Activated effector memory CD4-positive, alpha-beta T cell treated with anti-CD3 and anti-CD28 coated beads, Interleukin-2, amount 50 U/mL, for 16 hours (primary cell): ENCODE data around the gene TNFRSF9.

Experiments
- DNase-seq: peaks from one replicate; pipeline ENCODE4 v3.0.0-alpha.2; 2020

TNFRSF9 gene

DNA sequence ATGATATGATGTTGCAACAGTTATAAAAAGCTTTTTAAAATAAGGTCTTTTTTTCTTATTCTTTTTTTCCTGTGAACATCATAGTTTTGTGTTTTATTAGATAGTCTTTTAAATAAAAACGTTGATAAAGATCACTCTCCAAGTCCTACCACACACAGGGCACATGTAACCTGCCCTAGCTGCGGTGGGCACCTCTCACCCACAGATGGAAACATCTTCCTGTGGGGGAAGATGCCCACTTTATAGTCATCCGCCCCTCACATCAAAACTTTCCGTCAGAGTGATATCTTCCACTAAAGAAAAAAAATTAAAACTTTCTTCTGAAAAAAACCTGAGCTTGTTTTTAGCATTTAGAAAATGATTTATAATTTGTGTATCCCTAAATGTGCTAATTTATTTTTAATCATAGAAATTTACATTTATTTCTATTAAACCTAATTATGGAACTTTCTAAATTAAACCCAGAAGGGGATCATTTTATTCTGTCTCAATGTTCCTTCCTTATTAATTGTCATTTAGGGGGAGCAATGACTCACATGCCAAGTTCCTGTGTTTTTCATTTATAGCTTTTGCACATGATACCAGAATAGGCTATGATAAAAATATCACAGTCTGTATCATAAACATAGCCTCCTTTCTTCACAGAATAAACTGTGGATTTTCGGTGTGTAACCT is 24.7 kb downstream of the TNFRSF9 start:
- DNase-seq, result peak; percentile 73

DNA sequence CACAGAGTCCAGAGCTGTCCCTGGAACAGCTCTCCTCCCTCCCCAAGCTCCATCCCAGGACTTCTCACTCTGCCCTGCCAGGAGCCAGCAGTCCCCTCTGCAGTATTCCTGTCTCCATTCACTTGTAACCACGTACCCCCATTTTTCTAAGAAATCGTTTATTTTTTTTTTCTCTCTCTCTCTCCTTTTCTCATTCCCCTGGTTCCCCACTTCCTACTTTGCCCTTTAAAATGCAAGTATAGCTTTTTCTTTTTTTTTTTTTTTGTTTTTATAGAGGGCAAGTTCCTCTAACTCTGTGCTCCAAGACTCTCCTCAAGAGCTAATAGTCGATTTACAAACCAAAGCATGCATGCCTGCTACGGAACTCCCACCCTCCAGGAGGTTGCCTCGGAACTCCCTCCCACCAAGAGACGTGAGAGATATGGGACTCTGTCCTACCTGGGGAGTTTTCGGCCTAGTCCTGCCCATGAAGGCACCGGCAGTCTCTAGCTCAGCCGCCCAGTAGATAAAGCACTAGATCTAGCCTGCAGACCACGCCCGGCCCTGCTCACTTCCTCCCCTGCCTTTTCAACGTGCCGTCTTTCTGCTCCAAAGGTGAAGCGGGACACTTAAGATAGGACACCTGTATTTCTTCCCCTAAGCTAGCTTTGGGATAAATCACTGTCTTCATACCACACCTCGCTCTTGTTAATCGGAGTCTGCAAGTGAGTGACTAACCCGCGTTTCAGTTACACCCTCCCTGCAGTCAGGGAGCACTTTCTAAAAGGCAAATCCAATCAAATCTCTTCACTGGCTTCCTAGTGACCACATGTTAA is 27.7 kb downstream of the TNFRSF9 start:
- DNase-seq, result peak; percentile 62

DNA sequence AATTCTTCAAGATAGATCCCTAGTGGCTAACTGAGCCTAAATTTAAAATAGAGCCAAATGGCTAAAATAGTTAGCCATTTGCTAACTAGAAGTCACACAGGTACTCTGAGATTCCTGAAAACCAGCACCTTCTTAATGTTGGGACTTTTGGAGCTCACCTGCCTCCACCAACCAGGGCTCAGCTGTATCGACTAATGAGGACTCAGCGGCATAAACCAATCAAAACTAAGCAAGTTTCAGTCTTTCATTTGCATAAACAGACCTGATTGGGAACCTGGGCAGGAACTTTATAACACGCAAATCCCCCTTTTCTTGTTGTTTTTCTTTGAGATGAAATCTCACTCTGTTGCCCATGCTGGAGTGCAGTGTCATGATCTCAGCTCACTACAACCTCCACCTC is 28.5 kb downstream of the TNFRSF9 start:
- DNase-seq, result peak; percentile 53

DNA sequence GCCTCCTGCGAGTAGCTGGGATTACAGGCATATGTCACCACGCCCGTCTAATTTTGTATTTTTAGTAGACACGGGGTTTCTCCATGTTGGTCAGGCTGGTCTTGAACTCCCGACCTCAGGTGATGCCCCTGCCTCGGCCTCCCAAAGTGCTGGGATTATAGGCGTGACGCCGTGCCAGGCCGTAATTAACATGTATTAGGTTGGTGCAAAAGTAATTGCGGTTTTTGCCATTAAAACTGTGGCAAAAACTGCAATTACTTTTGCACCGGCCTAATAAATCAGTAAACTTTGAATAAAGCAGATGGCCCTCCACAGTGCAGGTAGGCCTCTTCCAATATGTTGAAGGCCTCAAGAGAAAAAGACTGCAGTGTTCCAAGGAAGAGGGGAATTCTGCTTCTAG is 35.4 kb downstream of the TNFRSF9 start:
- DNase-seq, result no peak

GRCh38 chr1:7902478-7903085 is 38.1 kb downstream of the TNFRSF9 start:
- DNase-seq, result peak; percentile 84

- no peak for DNase-seq
Measured at GRCh38 chr1:7899741-7900140, 40.9 kb downstream of the TNFRSF9 start.

GRCh38 chr1:7898962-7899361 is 41.7 kb downstream of the TNFRSF9 start:
- no peak for DNase-seq

GRCh38 chr1:7896994-7897393 is 43.6 kb downstream of the TNFRSF9 start:
- DNase-seq, result no peak

- DNase-seq, result no peak
Measured at GRCh38 chr1:7893529-7894180, 47.0 kb downstream of the TNFRSF9 start.

GRCh38 chr1:7891804-7892203 is 48.8 kb downstream of the TNFRSF9 start:
- DNase-seq, result peak; percentile 55

DNA sequence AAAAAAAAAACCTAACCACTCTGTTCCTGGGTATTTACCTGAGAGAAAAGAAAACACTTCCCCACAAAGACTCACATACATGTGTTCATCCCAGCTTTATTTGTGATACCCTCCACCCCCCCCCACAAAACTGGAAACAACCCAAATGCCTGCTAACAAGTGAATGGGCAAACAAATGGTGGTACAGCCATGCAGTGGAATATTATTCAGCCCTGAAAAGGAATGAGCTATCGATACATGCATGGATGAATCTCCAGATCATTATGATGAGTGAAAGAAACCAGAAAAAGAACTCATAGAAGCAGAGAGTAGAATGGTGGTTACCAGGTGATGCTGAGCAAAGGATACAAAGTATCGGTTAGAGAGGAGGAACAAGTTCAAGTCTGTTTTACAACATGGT is 49.8 kb downstream of the TNFRSF9 start:
- DNase-seq, result no peak

DNA sequence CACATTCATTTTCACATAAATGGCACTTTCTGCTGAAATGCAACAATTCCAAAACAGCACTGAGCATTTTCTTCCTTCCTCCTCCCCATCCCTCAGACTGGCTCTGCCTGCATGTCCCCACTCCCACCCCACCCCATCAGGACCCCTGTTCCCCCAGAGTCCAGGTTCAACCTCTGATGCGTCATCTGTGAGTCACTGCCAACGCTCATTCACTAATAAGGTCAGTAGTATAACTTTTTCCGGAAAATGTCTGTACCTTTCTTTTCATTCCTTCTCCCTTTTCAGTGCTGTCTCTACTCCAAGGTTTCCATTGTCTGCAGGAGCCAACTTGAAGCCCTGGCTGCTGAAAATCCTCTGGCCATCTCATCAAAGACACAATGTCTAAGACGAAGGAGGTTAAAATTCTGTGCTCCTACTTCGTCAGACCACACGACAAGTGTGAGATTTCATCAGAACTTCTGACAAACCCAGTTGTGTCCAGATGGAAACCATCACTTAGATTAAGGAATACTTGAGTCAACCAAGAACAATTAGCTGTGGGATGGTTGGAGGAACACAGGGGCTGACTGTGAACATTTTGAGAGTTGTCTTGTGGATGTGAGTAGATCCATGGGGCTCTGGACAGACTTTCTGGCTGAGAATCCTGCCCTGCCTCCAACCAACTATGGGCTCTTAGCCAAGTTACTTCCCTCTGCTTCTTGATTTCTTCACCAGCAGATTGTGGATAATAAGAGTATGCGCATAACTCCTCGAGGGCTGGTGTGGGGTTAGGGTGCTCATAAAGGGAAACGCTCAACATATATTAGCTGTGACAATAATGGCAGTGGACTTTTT is 52.2 kb downstream of the TNFRSF9 start:
- DNase-seq, result peak; percentile 12

DNA sequence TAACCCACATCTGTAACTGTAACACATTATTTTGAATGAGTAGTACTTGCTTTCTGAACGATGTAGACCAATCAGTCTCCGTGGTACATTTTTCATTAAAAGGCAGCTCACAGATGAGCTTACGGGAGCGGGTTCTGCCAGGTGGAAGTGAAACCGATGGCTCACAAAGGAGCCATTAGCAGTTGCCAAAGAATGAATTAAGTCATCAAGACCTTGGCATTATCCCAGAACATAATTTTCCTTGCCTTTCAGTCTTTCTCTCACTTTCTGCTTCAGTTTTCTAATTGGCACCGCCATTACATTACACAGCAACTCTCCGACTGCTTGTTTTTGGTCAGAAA is 54.3 kb downstream of the TNFRSF9 start:
- DNase-seq, result peak; percentile 2

DNA sequence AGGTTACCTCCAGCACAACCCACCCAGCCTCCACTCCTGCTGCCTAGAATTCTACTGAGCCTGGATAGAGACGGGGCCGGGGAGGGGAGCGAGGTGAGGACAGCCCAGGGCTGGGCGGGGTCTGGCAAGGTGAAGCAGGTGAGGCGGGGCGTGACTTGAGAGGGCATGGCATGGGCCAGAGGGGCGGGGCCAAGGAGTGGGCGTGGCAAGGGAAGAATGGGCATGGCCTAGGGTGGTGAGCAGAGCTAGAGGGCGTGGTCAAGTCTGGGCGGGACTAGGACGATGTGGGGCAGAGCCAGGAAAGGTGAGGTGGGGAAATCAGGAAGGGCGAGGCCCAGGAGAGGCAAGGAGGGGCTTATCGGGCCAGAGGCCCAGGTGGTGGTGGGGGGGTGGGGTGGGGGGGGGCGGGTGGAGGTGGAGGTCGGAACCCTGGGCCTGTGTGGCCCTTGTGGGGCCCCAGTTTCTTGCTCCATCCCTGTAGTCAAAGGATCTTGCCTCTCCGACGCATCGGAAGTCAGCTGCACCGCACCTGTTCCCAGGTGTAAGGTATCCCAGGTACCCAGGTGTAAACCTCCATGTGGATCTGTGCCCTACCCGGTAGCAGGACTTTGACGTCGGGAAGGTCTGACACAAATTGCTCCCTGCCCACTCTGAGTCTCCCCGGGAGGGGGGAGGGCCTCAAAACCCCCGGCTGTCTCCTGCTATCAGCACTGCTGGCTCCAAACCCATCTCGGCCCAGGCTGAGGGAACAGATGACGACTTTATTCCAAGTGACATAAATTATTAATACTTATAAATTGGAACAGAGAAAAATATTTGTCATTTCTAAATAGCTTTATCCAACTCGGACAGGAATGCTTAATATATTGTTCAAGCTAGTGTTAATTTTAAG is 54.9 kb downstream of the TNFRSF9 start:
- peak; percentile 67 for DNase-seq

- peak; percentile 3 for DNase-seq
Measured at GRCh38 chr1:7884757-7885156, 55.9 kb downstream of the TNFRSF9 start.

GRCh38 chr1:7879228-7879627 is 61.4 kb downstream of the TNFRSF9 start:
- no peak for DNase-seq

DNA sequence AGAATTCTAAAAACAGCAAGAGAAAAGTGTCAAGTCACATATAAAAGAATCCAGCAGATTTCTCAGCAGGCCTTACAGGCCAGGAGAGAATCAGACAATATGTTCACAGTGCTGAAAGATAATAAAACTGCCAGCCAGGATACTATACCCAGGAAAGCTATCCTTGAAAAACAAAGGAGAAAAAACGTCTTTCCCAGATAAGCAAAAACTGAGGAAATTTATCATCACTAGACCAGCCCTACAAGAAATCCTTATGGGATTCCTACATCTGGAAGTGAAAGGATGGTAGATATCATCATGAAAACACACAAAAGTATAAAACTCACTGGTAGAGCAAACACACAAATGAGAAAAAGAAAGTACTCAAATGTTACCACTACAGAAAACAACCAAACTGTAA is 62.6 kb downstream of the TNFRSF9 start:
- no peak for DNase-seq

DNA sequence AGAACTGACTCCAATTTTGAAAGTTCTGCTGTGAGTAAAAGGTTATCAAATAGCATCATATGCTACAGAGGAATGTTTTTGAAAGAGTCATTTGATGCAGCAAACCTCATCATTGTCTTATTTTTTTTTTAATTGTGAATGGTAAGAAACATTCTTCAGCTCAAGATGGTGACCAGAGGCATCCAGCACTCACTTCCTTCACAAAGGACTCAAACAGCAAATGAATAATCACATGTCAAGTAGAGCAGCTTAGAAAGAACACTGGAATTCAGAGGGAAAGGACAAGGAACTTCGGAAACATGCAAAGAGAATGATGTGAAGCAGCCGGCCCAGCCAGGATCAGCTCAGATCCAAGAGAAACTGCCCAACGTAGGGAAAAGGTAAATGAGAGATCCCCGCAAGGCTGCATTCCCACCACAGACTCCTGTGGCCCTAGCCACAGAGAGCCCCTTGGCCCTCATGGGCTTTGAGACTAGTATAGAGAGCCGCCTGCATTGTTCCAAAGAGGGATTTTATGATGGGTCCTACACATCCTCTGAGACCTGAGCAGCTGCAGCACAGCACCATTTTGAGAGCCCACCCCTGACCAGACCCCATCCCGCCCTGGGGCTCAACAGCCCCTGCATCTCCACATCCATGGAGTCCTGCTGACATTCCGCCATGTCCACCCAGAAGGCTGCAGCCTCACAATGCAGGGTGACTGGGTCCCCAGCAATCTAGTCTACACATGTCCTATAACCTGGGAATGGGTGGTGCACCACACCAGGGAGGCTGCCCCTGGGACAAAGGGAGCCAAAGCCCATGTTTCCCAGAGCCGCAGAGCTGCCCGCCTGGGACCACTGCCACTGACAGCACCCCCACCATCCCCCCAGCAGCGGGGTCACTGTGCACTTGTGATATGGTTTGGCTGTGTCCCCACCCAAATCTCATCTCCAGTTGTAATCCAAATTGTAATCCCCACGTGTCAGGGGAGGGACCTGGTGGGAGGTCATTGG is 66.5 kb downstream of the TNFRSF9 start:
- no peak for DNase-seq

DNA sequence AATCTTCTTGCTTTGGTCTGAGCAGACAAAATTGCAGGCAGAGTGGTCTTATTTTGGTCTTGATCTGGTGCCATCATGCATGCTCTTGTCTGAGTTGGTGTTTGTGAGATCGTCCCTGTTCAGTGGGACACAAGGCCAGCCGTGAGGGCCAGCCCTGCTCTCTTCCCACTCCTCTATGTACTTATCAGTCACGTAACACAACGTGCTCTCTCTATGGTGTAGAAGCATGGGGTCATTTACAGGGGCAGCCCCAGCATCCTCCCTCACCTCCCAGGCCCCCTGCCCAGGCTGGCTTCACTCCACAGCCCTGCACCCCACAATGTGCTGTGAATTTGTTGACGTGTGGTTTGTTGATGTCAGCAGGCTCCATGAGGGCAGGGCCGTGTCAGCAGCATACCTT is 69.5 kb downstream of the TNFRSF9 start:
- no peak for DNase-seq
